HEK293 (cell line): ENCODE results near the gene POLR2J2.
"Not testable (repeated sequence)": the region's sequence is repeated elsewhere in the genome, so short reads cannot be mapped to it uniquely, and the experiment has no call there.

Experiments
- CTCF ChIA-PET: fragments of 350-600 bp; formaldehyde crosslinking; extraction: SDS; loops from one replicate; lab custom pipeline; 2021; ENCODE audit warnings: antibody characterized with exemption; lab: Yijun Ruan, JAX
- POLR2A ChIA-PET: fragments of 300-600 bp; formaldehyde crosslinking; extraction: SDS; loops from one replicate; lab custom pipeline; 2020; ENCODE audit warnings: antibody characterized with exemption, inconsistent platforms; lab: Yijun Ruan, JAX
- H3K27ac ChIP-seq: fragments of 200-500 bp; sonication (Bioruptor generic); 2 replicates; pipeline ENCODE4 v1.5.1; 2014; ENCODE audit warnings: low read depth, low read length, control low read depth, inconsistent platforms; ENCODE audit errors: extremely low read depth
- H3K36me3 ChIP-seq, 2 experiments: fragments of 200-500 bp in 1 of 2; sonication (Bioruptor generic) in 1 of 2; 1 replicate in 1 of 2; 2 replicates in 1 of 2; pipeline ENCODE4 v1.5.1; 2014 to 2017; ENCODE audit warnings: inconsistent platforms in 2 of 2, low read length in 2 of 2; ENCODE audit not compliant: control insufficient read depth in 2 of 2, insufficient read depth in 1 of 2
- H3K4me1 ChIP-seq: fragments of 200-500 bp; sonication (Bioruptor generic); 2 replicates; pipeline ENCODE4 v1.5.1; 2014; ENCODE audit warnings: mild to moderate bottlenecking, low read length, inconsistent platforms; ENCODE audit not compliant: control insufficient read depth, insufficient read depth
- H3K4me3 ChIP-seq: 2 replicates; pipeline ENCODE4 v1.5.1; 2011; ENCODE audit warnings: low read depth, mild to moderate bottlenecking, control low read depth, low read length, moderate library complexity
- H3K9me3 ChIP-seq: fragments of 200-500 bp; sonication (Bioruptor generic); 2 replicates; pipeline ENCODE4 v1.5.1; 2014; ENCODE audit warnings: low read depth, low read length, inconsistent platforms; ENCODE audit not compliant: control insufficient read depth, insufficient read depth

POLR2J2 gene

DNA sequence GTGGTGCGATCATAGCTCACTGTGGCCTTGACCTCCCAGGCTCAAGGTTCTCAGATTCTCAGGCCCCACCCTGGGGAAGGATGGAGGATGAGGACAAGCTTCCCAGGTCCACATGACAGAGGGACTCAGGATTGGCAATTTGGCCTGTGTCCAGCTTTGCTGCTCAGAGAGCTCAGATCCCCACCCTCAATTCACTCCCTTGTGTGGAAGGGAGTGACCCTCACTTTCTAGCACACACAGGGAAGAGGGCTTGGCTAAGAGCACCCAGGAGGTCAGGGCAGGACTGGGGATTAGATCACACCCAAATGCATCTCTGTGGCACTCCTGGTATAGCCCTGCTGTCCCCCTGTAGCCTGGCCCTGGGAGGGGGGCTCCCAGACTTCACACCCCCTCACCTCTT, 28.1 kb downstream of the POLR2J2 start:
- H3K9me3 ChIP-seq, H3K27ac ChIP-seq, H3K36me3 ChIP-seq, H3K4me3 ChIP-seq, H3K4me1 ChIP-seq, CTCF ChIA-PET, POLR2A ChIA-PET: not testable (repeated sequence)

DNA sequence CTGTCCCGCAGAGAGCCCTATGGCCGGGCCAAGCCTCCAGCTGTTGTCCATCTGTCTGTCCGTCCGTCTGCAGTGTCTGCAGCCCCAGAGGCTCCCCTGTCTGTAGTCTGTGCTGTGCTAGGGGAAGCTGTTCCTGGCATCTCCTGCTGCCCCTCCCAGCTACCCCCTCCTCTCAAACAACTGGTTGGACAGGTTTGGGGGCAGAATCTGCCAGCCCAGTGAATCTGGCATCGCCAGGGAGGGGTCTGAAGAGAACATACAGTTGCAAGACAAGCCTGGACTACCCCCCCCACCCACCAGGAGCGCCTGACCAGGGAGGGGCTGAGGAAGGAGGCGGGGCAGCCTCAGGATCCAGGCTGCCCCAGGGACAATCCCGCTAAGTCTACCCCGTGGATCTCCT, 28.8 kb downstream of the POLR2J2 start, which contains the start of gene UPK3BL1:
Gene UPK3BL1, minus strand, starts transcription at position 101 of the 400 bp plus-strand sequence. Its CDS starts 50 bp downstream, at position 51.
- POLR2A ChIA-PET, H3K4me1 ChIP-seq, H3K4me3 ChIP-seq, H3K9me3 ChIP-seq, H3K27ac ChIP-seq, H3K36me3 ChIP-seq, CTCF ChIA-PET: not testable (repeated sequence)

DNA sequence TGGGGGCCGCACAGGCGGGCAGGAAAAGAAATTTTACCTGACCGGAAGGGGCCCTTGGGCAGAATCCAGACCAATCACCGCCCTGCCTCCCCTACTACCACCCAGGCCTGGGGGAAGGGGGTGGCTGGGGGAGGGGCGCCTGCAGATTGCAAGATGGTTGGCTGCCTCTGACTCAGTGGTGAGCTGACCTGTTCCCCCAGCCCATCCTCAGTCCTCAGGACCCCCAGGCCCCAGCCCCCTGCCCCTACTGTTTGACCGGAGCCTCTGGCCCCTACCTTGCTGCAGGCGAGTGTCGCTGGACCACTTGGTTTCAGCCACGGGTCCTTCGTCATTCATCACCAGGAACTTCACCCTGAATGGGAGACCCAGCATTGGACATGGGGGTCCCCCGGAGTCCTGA, 32.6 kb downstream of the POLR2J2 start:
- H3K9me3 ChIP-seq, POLR2A ChIA-PET, H3K4me3 ChIP-seq, H3K4me1 ChIP-seq, H3K27ac ChIP-seq, H3K36me3 ChIP-seq, CTCF ChIA-PET: not testable (repeated sequence)

DNA sequence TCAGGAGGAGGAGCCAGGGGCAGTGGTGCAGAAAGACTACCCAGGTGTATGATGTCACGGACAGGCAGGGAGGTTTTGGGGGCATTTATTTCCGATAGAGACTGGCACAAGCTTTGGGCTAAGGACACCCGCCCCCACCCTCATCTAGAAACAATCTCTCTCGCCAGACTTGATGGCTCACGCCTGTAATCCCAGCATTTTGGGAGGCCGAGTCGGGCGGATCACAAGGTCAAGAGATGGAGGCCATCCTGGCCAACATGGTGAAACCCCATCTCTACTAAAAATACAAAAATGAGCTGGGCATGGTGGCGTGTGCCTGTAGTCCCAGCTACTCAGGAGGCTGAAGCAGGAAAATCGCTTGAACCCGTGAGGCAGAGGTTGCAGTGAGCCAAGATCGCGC, 34.5 kb downstream of the POLR2J2 start:
- H3K9me3 ChIP-seq, H3K36me3 ChIP-seq, H3K27ac ChIP-seq, CTCF ChIA-PET, H3K4me1 ChIP-seq, H3K4me3 ChIP-seq, POLR2A ChIA-PET: not testable (repeated sequence)

DNA sequence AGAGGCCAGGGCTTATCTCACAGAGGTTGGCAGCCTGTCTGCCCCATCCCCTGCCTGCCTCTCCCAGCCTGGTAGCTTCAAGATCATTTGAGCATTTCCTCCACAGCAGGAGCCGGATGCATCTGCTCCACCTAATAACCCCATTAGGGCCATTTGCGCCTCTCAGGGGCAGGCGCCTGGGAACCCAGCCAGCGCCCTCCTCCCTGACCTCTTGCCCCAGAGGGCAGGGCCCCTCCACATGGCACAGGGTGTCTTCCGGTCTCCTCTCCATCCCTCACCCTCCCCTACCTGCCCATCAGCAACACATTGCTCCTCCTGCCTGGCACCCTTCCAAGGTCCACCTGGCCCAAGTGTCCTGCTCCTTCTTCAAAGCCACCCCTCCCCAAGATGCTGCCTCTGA, 36.1 kb downstream of the POLR2J2 start:
- CTCF ChIA-PET, result not testable (repeated sequence)

DNA sequence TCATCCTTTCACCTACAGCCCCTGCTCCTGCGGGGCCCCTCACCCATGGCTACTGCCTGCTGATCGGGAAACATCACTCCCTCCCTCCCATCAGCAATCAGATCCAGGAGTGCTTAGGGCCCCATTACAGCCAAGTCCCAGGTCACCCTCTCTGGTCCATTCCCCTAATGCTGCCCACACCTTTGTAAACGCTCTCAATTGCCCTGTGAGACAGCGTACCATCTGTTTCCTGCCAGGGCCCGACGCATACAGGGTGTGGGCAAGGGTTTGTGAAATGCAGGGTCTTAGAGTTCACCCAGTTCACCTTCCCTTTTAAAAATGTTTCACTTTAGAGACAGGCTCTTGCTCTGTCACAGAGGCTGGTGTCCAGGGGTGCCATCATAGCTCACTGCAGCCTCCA, 37.2 kb downstream of the POLR2J2 start:
- POLR2A ChIA-PET, H3K4me1 ChIP-seq, H3K4me3 ChIP-seq, H3K27ac ChIP-seq, H3K36me3 ChIP-seq, H3K9me3 ChIP-seq, CTCF ChIA-PET: not testable (repeated sequence)

More for the DNA sequence above, 36.1 kb downstream of the POLR2J2 start:
- POLR2A ChIA-PET, H3K4me3 ChIP-seq, H3K4me1 ChIP-seq, H3K27ac ChIP-seq, H3K9me3 ChIP-seq, H3K36me3 ChIP-seq: not testable (repeated sequence)

DNA sequence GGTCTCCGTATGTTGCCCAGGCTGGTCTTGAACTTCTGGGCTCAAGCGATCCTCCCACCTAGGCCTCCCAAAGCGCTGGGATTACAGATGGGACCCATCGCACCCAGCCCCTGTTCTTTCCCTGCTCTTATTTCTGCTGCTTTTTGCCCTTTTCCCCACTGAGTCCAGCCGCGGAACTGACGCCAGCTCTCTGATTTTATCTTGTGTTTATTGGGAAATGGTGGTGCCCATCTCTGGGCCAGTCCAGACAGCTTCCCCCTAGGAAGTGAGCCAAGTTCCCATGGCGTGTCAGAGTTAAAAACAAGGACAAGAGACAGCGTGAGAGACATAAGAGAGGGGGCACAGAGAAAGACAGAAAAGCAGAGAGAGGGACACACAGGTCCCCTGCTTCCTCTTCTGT, 40.8 kb downstream of the POLR2J2 start:
- H3K4me3 ChIP-seq, H3K27ac ChIP-seq, CTCF ChIA-PET, H3K36me3 ChIP-seq, H3K4me1 ChIP-seq, H3K9me3 ChIP-seq, POLR2A ChIA-PET: not testable (repeated sequence)

DNA sequence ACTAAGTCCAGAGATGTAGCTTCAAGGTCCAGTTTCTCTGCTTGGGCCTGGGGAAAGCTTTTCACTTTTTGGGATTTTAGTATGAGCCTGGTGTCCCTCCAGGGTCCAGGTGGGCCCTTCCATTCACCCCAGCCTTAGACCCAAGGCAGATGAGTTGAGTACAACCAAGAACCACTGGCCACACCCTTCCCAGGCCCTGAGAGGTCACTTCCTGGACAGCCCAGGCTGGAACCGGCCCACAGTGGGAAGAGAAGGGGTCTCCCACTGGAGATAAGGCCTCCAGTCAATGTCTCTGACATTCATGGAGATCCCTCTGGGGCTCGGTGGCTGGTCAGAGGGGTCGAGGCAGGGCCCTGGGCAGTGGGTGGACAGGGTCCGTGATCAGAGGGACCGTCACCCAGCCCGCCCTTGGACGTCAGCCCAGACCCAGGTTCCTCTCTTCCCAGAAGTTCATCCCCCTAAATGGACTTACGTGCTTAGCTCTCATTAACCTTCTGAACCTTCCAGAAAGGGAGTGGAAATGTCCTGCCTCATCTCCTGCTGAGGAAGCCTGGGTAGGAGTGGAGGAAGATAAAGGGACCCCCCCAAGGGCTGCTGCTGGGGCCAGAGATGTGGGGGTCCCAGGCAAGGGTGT, 44.1 kb downstream of the POLR2J2 start:
- CTCF ChIA-PET, POLR2A ChIA-PET, H3K36me3 ChIP-seq, H3K4me1 ChIP-seq, H3K27ac ChIP-seq, H3K4me3 ChIP-seq, H3K9me3 ChIP-seq: not testable (repeated sequence)

DNA sequence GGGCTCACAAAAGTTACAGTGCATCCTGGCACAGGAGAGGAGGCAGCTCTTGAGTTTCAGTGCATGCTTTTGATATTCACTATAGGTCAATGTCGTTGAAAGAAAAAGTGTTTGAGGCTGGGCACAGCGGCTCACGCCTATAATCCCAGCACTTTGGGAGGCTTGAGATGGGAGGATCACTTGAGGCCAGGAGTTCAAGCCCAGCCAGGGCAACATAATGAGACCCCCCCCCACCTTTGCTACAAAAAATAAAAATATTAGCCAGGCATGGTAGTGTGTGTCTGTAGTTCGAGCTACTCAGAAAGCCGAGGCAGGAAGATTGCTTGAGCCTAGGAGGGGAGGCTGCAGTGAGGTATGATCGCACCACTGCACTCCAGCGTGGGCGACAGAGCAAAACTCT, 53.3 kb downstream of the POLR2J2 start:
- POLR2A ChIA-PET, H3K36me3 ChIP-seq, CTCF ChIA-PET, H3K27ac ChIP-seq, H3K4me1 ChIP-seq, H3K4me3 ChIP-seq, H3K9me3 ChIP-seq: not testable (repeated sequence)

DNA sequence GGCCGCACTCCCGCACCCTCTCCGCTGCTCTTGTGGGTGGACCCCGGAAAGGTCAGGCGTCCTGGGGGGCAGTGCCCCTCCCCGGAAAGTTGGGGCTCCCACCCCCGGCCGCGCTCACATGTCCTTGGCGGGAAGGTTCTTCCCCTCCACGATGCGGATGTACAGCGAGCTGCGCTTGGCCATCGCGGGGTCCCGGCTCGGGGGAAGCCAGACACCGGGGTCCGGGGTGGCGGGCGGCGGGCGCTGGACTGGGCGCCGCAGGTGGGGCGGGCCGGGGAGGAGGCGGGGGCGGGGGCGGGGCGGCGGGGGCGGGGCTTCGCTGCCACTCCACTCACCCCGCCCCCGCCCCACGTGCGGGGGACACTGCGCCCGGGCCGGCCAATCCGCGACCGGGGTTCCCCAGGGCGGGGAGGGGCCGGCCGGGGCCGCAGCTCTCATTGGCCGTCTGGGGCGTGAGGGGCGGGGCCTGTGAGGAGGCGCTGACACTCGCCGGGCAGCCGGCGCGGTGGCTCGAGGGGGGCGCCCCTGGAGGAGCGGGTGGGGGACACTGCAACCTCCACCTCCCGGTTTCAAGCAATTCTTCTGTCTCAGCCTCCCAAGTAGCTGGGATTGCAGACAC, 54.8 kb downstream of the POLR2J2 start, which contains the start of gene RASA4:
Gene RASA4, minus strand, starts transcription at position 250 of the 619 bp plus-strand sequence. Its CDS starts 67 bp downstream, at position 183.
- CTCF ChIA-PET, H3K4me1 ChIP-seq, H3K36me3 ChIP-seq, H3K27ac ChIP-seq, H3K9me3 ChIP-seq, POLR2A ChIA-PET: not testable (repeated sequence)
- H3K4me3 ChIP-seq, result peak within 1 kb of the TSS; percentile 36
